ENCODE data around the gene MYADML2. TPM values are rescaled to one million over a fixed set of nuclear protein-coding genes. Genes with fewer than 3 reads are reported as not detected.
"Not testable (repeated sequence)": the region's sequence is repeated elsewhere in the genome, so short reads cannot be mapped to it uniquely, and the experiment has no call there.

MYADML2 gene
- total RNA-seq, 2 experiments from 2014 or later, result not detected

DNA sequence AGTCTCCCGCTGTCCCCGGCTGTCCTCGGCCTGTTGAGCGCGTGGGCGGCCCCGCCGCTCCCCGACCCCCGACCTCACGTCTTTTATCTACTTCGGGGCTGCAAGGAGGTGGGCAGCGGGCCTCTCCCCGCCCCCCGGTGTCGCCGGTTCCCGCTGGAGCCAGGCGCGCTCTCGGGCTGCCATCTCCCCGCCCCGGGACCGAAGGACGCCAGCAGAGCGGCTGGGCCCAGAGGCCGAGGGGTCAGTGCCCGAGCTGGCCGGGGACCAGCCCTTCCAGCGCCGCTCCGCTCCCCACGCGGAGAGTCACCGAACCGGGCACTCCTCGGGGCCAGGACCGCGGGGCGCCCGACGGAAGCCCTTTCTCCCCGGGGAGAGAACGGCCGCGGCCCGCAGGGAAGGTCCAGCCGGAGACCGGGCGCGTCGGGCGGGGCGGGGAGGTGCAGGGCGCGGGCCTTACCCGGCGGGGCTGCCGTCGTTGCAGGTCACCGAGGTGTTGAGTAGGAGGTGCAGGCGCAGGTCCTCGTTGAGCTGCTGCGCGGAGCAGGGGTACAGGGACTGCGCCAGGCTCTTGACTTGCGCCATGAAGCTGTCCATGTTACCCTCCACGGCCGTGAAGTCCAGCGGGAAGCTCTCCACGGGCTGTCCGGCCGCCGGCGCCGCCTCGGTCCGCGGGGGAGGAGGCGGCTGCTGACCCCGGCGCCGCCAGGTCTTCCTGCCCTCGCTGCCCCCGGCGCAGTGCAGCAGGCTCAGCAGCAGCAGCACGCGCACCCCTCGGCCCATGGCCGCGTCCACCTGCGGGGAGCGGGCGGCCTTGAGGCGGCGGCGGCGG is 13.3 kb upstream of the MYADML2 start:
- peaks cover 40% of the 10 kb centered on the region for H3K27me3 Mint-ChIP-seq
- ChIA-PET CTCF (interaction anchor here (1.0 to 2.6 kb wide), 20 partner anchors 9 to 390 kb away, joined by 3 to 73 read pairs (median 4); partner anchors contain the start of genes ASPSCR1, CENPX, DCXR and LRRC45), POLR2A (interaction anchor here (0.7 to 2.3 kb wide), 7 partner anchors 16 to 245 kb away, joined by 3 to 30 read pairs (median 3); partner anchors contain the start of genes CENPX, DCXR and LRRC45)
- DNase-seq, result no peak
- peaks cover 4% of the 10 kb centered on the region for H3K4me1 Mint-ChIP-seq
- H3K9me3 Mint-ChIP-seq, result no peaks in the 10 kb centered on the region
- no peak overlapping the region for H3K27ac Mint-ChIP-seq
- H3K36me3 Mint-ChIP-seq (ENCODE audit: low read depth), result no peaks in the 10 kb centered on the region
- no peak overlapping the region for H3K4me3 Mint-ChIP-seq

DNA sequence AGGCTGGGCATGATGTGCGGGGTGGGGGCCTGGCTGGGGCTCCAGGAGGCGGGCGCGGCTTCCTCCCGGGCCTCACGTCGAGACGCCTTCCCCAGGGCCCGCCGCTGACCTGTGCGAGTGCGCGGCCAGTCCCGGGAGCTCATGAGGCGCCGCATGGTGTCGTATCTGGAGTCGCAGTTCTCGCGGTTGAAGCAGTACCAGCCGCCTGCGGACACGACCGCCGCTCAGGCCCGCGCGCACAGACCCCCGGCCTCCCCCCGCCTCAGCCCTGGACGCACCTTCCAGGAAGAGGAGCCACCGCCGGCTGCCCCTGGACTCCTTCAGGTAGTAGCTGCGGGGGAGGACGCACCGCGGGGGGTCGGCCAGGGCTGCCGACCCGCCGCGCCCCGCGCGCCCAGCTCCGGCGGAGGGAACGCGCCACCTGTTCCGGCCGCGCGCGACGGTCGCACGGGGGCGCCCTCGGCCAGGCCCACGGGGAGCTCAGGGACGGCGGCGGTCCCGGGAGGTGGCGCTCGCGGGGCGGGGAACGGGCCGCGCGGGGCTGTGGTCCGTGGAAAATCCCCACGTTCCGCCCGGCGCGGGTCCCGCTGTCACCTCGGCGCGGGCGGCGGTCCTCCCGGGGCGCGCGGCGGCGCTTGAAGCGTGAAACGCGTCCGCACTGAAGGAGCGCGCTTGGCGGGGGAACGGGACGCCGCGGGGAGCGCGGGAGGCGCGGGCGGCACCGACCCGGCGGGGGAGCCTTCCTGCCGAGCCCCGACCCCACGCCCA is 12.5 kb upstream of the MYADML2 start:
- Mint-ChIP-seq H3K9me3 (no peaks in the 10 kb centered on the region), H3K4me3 (no peak overlapping the region), H3K27ac (no peak overlapping the region), H3K4me1 (peaks cover 4% of the 10 kb centered on the region), H3K36me3 (ENCODE audit: low read depth) (no peaks in the 10 kb centered on the region), H3K27me3 (peaks cover 38% of the 10 kb centered on the region)
- POLR2A ChIA-PET, result interaction anchor here (0.7 to 2.3 kb wide), 7 partner anchors 17 to 246 kb away, joined by 3 to 30 read pairs (median 3); partner anchors contain the start of genes CENPX, DCXR and LRRC45
- CTCF ChIA-PET, result interaction anchor here (0.7 to 2.6 kb wide), 22 partner anchors 9 to 390 kb away, joined by 3 to 73 read pairs (median 4); partner anchors contain the start of genes ASPSCR1, CENPX, DCXR and LRRC45
- DNase-seq, result peak; percentile 79

DNA sequence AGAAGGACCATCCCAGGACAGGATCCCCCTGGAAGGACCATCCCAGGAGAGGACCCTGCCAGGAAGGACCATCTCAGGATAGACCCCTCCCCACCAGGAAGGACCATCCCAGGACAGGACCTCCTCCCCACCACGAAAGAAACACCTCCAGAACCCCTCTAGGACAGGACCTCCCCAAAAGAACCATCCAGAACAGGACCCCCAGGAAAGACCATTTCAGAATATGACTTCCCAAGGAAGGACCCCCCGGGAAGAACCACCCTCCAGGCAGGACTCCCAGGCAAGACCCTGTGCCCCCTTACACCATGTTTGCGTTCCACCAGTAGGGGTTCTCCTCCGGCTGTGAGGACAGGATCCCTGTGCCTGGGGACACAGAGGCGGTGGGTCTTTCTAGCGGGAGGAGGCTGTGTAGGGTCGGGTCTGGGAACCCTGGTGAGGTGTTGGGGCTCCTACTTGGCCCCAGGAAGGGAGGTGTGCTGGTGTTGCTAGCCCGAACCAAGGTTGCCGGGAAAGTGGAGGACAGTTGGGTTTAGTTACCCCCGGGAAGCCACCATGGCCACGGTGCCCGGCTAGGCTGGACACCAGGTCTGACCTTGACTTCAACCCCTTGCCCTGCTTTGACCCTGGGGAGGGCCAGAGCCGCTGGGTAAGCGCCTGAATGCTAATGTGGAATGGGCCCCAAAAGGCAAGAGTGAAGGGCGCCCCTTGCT is 11.8 kb upstream of the MYADML2 start:
- Mint-ChIP-seq H3K4me1 (peaks cover 4% of the 10 kb centered on the region), H3K27me3 (peaks cover 30% of the 10 kb centered on the region), H3K27ac (no peak overlapping the region), H3K36me3 (ENCODE audit: low read depth) (no peaks in the 10 kb centered on the region), H3K4me3 (peak overlapping the region; percentile 49), H3K9me3 (no peaks in the 10 kb centered on the region)
- POLR2A ChIA-PET, result interaction anchor here (1.1 to 2.3 kb wide), 6 partner anchors 18 to 247 kb away, joined by 3 to 30 read pairs (median 4); partner anchors contain the start of genes CENPX, DCXR and LRRC45
- DNase-seq, result no peak
- CTCF ChIA-PET, result interaction anchor here (0.7 to 2.6 kb wide), 21 partner anchors 10 to 391 kb away, joined by 3 to 73 read pairs (median 4); partner anchors contain the start of genes ASPSCR1, CENPX, DCXR and LRRC45

DNA sequence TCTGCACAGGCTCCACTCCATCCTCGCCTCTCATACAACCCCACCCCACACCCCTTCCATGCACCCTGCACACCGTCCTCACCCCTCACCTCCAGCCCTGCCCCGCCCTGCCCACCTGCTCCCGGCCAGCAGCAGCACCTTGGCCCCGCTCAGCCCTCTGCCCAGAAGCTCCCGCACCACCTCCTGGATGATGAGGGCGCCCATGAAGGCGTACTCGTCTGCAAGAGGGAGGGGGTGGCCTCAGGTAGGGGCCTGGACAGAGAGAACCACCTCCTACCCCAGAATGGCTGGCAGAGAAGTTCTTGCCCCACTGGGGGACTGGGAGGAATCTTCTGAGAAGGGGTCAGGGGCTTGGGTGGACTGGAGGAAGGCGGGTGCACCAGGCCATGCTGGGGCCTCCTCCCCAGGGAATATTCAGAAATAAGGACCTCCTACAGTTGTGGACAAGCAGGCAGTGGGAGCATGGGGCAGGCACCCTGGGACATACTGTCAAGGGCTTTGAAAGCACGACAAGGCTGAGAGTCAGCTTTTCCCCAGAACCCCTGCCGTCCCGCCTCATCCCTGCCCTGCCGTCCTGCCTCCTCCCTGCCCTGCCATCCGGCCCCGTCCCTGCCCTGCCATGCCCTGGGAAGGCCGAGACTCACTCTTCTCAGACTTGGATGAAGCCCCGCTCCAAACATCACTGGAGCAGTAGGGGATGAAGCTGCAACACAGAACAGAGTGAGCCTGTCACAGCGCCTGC is 10.8 kb upstream of the MYADML2 start:
- no peak overlapping the region for H3K4me3 Mint-ChIP-seq
- POLR2A ChIA-PET, result no interaction called here
- H3K27me3 Mint-ChIP-seq, result peaks cover 26% of the 10 kb centered on the region
- DNase-seq, result no peak
- no peaks in the 10 kb centered on the region for H3K36me3 Mint-ChIP-seq (ENCODE audit: low read depth)
- no peak overlapping the region for H3K27ac Mint-ChIP-seq
- peaks cover 4% of the 10 kb centered on the region for H3K4me1 Mint-ChIP-seq
- CTCF ChIA-PET, result no interaction called here
- H3K9me3 Mint-ChIP-seq, result no peaks in the 10 kb centered on the region

DNA sequence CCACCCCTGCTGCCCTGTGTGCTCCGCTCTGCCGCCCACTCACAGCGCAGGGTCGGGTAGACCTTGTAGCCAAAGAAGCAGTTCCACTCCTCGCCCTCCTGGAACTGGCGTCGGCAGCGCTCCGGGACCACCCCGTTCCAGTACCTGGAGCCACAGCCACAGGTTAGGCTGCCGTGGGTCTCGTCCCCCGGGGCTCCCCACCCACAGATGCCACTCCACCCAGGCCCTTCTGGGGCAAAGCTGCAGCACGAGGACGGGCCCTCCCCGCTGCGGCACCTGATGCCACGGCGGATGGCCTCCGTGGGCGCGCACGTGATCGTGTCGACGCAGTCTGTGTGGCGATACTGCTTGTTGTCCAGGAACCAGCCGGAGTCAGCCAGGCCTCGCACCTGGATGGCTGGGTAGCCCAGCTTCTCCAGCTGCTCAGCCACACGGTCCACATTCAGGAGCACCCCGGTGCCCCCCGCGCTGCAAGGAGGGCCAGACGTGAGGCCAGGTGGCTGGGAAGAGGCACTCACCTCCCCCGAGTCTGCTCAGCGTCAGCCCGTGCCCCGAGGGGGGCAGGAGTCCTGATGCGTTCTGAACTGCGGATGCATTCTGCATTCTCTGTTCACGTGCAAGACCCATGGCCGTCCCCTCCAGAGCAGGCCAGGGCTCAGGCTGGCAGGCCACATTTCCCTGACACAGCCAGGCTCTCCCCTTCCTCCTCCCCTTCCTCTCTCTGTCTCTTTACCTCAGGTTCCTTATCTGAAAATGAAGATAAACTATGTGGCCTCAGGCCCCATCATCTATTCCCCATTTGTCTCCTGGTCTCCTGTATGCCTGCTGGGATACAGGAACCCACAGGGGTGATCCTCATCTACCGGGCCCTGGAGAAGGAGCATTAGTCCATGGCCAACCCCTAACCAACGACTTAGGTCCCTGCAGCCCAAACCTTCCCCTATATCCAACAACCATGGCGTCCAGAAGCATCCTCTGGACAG is 9.9 kb upstream of the MYADML2 start:
- peaks cover 4% of the 10 kb centered on the region for H3K4me1 Mint-ChIP-seq
- H3K27me3 Mint-ChIP-seq, result peaks cover 19% of the 10 kb centered on the region
- H3K27ac Mint-ChIP-seq, result no peak overlapping the region
- ChIA-PET POLR2A (no interaction called here), CTCF (no interaction called here)
- H3K9me3 Mint-ChIP-seq, result no peaks in the 10 kb centered on the region
- DNase-seq, result no peak
- no peak overlapping the region for H3K4me3 Mint-ChIP-seq
- no peaks in the 10 kb centered on the region for H3K36me3 Mint-ChIP-seq (ENCODE audit: low read depth)

DNA sequence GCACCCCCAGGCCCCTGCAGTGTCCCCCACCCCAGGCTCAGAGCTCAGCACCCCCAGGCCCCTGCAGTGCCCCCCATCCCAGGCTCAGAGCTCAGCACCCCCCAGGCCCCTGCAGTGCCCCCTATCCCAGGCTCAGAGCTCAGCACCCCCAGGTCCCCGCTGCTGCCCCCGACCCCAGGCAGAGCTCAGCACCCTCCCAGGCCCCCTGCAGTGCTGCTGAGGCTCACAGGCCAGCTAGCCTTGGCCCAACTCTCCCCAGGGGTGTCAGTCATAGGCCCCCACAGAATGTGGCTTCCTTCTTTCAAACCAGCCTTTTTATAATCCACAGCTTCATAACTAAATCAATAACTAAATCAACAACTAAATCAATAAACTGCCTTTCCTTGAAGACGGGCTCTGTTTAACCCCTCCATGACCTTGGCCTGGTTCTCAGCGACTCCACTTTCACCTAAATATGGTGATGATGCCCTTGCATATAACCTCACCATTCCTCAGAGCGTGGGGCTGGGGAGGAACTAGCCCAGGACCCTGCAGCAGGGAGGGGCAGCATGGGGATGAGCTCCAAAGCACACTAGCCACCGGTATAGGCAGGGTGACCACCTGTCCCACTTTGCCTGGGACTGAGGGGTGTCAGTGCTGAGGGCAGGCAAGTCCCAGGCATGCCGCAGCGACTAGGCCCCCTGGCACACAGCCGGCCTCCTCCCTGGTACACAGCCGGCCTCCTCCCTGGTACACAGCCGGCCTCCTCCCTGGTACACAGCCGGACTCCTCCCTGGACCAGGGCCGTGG is 8.9 kb upstream of the MYADML2 start:
- no peaks in the 10 kb centered on the region for H3K36me3 Mint-ChIP-seq (ENCODE audit: low read depth)
- H3K9me3 Mint-ChIP-seq, result no peaks in the 10 kb centered on the region
- no peak for DNase-seq
- ChIA-PET POLR2A (no interaction called here), CTCF (interaction anchor here (0.7 to 1.0 kb wide), 2 partner anchors 65 to 206 kb away, joined by 3 read pairs; no protein-coding TSS in a partner anchor)
- no peak overlapping the region for H3K4me3 Mint-ChIP-seq
- H3K4me1 Mint-ChIP-seq, result peaks cover 4% of the 10 kb centered on the region
- H3K27me3 Mint-ChIP-seq, result peaks cover 19% of the 10 kb centered on the region
- H3K27ac Mint-ChIP-seq, result no peak overlapping the region

DNA sequence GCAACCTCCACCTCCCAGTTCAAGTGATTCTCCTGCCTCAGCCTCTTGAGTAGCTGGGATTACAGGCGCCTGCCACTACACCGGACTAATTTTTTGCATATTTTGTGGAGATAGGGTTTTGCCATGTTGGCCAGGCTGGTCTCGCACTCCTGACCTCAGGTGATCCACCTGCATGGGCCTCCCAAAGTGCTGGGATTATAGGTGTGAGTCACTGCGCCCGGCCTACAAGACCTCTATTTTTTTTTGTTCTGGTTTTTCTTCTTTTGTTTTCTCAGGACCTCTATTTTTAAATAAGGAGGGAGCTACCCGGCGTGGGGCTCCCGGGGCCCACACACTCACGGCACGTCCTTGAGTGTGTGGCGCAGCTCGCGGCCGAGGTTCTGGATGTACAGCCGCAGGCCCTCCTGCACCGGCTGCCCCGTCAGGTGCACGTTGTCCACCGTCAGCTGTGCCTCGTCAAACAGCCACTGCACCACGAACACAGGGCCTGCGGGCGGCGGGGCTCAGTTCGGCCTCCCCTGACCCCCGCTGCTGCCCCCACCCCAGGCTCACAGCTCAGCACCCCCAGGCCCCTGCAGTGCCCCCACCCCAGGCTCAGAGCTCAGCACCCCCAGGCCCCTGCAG is 8.1 kb upstream of the MYADML2 start:
- no peak overlapping the region for H3K4me3 Mint-ChIP-seq
- H3K36me3 Mint-ChIP-seq (ENCODE audit: low read depth), result no peaks in the 10 kb centered on the region
- H3K27ac Mint-ChIP-seq, result no peak overlapping the region
- H3K4me1 Mint-ChIP-seq, result peaks cover 4% of the 10 kb centered on the region
- peaks cover 22% of the 10 kb centered on the region for H3K27me3 Mint-ChIP-seq
- no peak for DNase-seq
- no peaks in the 10 kb centered on the region for H3K9me3 Mint-ChIP-seq
- POLR2A ChIA-PET, result interaction anchor here (0.9 kb wide), 1 partner anchor 23 kb away, joined by 3 read pairs; no protein-coding TSS in a partner anchor
- CTCF ChIA-PET, result interaction anchor here (0.7 to 1.0 kb wide), 2 partner anchors 66 to 207 kb away, joined by 3 read pairs; no protein-coding TSS in a partner anchor

DNA sequence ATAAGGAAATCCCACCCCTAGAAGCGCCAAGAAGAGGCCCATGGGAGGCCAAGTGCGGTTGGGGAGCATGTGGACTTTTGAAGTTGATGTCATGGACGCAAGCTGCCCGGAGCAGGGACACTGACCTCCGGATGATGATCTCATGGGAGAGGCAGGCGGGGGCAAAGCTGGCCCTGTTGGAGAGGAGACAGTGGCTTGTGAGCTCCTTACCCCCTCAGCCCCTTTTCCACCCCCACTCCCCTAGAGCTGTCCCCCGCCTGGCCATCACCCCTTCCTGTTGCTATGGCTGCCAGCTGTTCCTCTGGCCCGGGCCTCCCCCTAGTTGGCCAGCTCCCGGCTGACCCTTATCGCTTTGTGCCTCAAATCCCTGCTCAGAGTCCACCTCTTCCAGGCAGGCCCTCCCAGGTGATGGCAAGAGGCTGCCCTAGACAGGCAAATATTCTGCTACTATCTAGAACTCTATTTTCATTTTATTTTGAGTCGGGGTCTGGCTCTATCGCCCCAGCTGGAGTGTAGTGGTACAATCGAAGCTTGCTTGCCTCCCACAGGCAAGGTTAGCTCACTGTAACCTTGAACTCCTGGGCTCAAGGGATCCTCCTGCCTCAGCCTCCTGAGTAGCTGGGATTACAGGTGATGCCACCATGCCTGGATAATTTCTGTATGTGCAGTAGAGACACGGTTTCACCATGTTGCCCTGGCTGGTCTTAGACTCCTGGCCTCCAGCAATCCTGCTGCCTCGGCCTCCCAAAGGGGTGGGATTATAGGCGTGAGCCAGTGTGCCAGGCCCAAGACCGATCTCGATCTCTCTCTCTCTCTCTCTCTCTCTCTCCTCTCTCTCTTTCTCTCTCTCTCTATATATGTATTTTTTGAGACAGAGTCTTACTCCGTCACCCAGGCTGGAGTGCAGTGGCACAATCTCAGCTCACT is 7.4 kb upstream of the MYADML2 start:
- no peak for DNase-seq
- Mint-ChIP-seq H3K4me1 (peaks cover 4% of the 10 kb centered on the region), H3K9me3 (no peaks in the 10 kb centered on the region), H3K4me3 (no peak overlapping the region), H3K27me3 (peaks cover 22% of the 10 kb centered on the region), H3K36me3 (ENCODE audit: low read depth) (no peaks in the 10 kb centered on the region), H3K27ac (no peak overlapping the region)
- CTCF ChIA-PET, result interaction anchor here (0.7 to 1.2 kb wide), 5 partner anchors 10 to 744 kb away, joined by 3 to 5 read pairs (median 3); partner anchors contain the start of genes MAFG and RAB40B
- POLR2A ChIA-PET, result interaction anchor here (0.8 to 1.1 kb wide), 3 partner anchors 11 to 69 kb away, joined by 3 read pairs; partner anchors contain the start of gene LRRC45

DNA sequence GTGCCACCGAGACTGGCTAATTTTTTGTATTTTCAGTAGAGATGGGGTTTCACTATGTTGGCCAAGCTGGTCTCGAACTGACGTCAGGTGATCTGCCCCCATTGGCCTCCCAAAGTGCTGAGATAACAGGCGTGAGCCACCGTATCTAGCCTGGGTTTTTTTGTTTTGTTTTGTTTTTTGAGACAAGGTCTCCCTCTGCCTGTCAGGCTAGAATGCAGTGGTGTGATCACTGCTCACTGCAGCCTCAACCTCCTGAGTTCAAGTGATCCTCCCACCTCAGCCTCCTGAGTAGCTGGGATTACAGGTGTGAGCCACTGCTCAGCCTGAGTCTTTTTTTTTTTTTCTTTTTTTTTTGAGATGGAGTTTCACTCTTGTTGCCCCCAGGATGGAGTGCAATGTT is 6.4 kb upstream of the MYADML2 start:
- POLR2A ChIA-PET, result interaction anchor here (1.1 kb wide), 1 partner anchor 10 kb away, joined by 3 read pairs; no protein-coding TSS in a partner anchor
- not testable (repeated sequence) for DNase-seq; H3K4me3 Mint-ChIP-seq; H3K27ac Mint-ChIP-seq; H3K4me1 Mint-ChIP-seq; H3K9me3 Mint-ChIP-seq; H3K36me3 Mint-ChIP-seq (ENCODE audit: low read depth)
- peaks cover 15% of the 10 kb centered on the region for H3K27me3 Mint-ChIP-seq
- CTCF ChIA-PET, result interaction anchor here (0.7 to 1.2 kb wide), 4 partner anchors 9 to 68 kb away, joined by 3 to 5 read pairs (median 3); partner anchors contain the start of gene MAFG

Measured in activated CD4-positive, alpha-beta memory T cell treated with anti-CD3 and anti-CD28 coated beads, Interleukin-2, amount 10 ng/mL, durations not matched to agents 7 days and 5 days (primary cell).